OCI-LY3 (cell line): ENCODE data around the gene ZNF467.

ENCODE experiments used
- H2AFZ ChIP-seq: fragments of 200-600, 300-600 bp; shearing (Covaris generic); 2 replicates; pipeline ENCODE4 v1.6.0; 2014; ENCODE audit warnings: antibody characterized with exemption, low read depth, low read length
- H3K27ac ChIP-seq: fragments of 200-600, 300-600 bp; sonication (generic); 2 replicates; pipeline ENCODE4 v1.5.1; 2014; ENCODE audit warnings: mild to moderate bottlenecking, low read length, moderate library complexity, mixed read lengths
- H3K27me3 ChIP-seq: fragments of 200-600, 300-600 bp; sonication (generic); 2 replicates; pipeline ENCODE4 v1.6.1; 2014; ENCODE audit warnings: low read depth, low read length, mixed read lengths
- H3K36me3 ChIP-seq: fragments of 200-600, 300-600 bp; sonication (generic); replicated peaks from 2 replicates; pipeline ENCODE3; 2014; ENCODE audit warnings: low read depth, low read length, mixed read lengths
- H3K4me1 ChIP-seq: fragments of 300-600, 200-600 bp; sonication (generic); 2 replicates; pipeline ENCODE4 v1.6.1; 2014; ENCODE audit warnings: low read length, mixed read lengths
- H3K4me2 ChIP-seq: fragments of 200-600, 300-600 bp; sonication (generic); 2 replicates; pipeline ENCODE4 v1.6.1; 2014; ENCODE audit warnings: low read length, mixed read lengths
- H3K4me3 ChIP-seq: fragments of 300-600, 200-600 bp; sonication (generic); 2 replicates; pipeline ENCODE4 v1.5.1; 2014; ENCODE audit warnings: antibody characterized with exemption, mild to moderate bottlenecking, low read length, moderate library complexity
- H3K79me2 ChIP-seq: fragments of 300-600, 200-600 bp; shearing (Covaris generic); 2 replicates; pipeline ENCODE4 v1.6.1; 2014; ENCODE audit warnings: mild to moderate bottlenecking, low read length, mixed read lengths
- H3K9ac ChIP-seq: fragments of 300-600, 200-600 bp; shearing (Covaris generic); 2 replicates; pipeline ENCODE4 v1.6.0; 2014; ENCODE audit warnings: mild to moderate bottlenecking, low read length, moderate library complexity
- H3K9me3 ChIP-seq: fragments of 200-600, 300-600 bp; shearing (Covaris generic); 2 replicates; pipeline ENCODE4 v1.6.1; 2014; ENCODE audit warnings: low read length, mixed read lengths; ENCODE audit not compliant: insufficient read depth
- H4K20me1 ChIP-seq: fragments of 200-600, 300-600 bp; sonication (generic); 2 replicates; pipeline ENCODE4 v1.6.1; 2016; ENCODE audit warnings: low read length, mixed read lengths; ENCODE audit not compliant: insufficient read depth
- CTCF ChIP-seq: fragments of 200-600, 300-600 bp; sonication (generic); IDR thresholded peaks from 2 replicates; pipeline ENCODE4 v1.5.1; 2014; ENCODE audit warnings: antibody characterized with exemption, low read length, low read depth
- EZH2phosphoT487 ChIP-seq: fragments of 200-600 bp; shearing (Covaris generic); IDR thresholded peaks from 2 replicates; pipeline ENCODE4 v1.6.1; 2018; ENCODE audit warnings: antibody characterized with exemption, mixed run types, low read depth

Gene ZNF467

GRCh38 chr7:149790146-149790548 is 16.8 kb upstream of the ZNF467 start:
- H2AFZ ChIP-seq, result no peak overlapping the region
- no peak overlapping the region for H3K4me3 ChIP-seq
- no peaks in the 10 kb centered on the region for H4K20me1 ChIP-seq
- H3K79me2 ChIP-seq, result no peaks in the 10 kb centered on the region
- H3K4me2 ChIP-seq, result no peak overlapping the region
- no peaks in the 10 kb centered on the region for H3K9me3 ChIP-seq
- TF ChIP-seq CTCF, result no peak
- TF ChIP-seq EZH2phosphoT487, result no peak
- no peak overlapping the region for H3K9ac ChIP-seq
- H3K4me1 ChIP-seq, result no peaks in the 10 kb centered on the region
- H3K36me3 ChIP-seq, result no peaks in the 10 kb centered on the region
- no peak overlapping the region for H3K27ac ChIP-seq
- H3K27me3 ChIP-seq, result peaks cover 5% of the 10 kb centered on the region; the same call in 1 of the 2 replicates

- H3K27ac ChIP-seq, result no peak overlapping the region
- H3K4me3 ChIP-seq, result no peak overlapping the region
- TF ChIP-seq EZH2phosphoT487, result no peak
- no peak for TF ChIP-seq CTCF
- no peaks in the 10 kb centered on the region for H3K4me1 ChIP-seq
- no peak overlapping the region for H3K9ac ChIP-seq
- no peaks in the 10 kb centered on the region for H3K36me3 ChIP-seq
- H3K79me2 ChIP-seq, result no peaks in the 10 kb centered on the region
- H4K20me1 ChIP-seq, result no peaks in the 10 kb centered on the region
- H2AFZ ChIP-seq, result no peak overlapping the region
- no peak overlapping the region for H3K4me2 ChIP-seq
- H3K9me3 ChIP-seq, result no peaks in the 10 kb centered on the region
- peaks cover 5% of the 10 kb centered on the region; the same call in 1 of the 2 replicates for H3K27me3 ChIP-seq
These were observed 15.7 kb upstream of the ZNF467 start for GRCh38 chr7:149789101-149789500.

- Histone ChIP-seq H3K27ac (no peak overlapping the region), H3K9me3 (no peaks in the 10 kb centered on the region), H3K36me3 (no peaks in the 10 kb centered on the region), H3K4me3 (no peak overlapping the region), H3K4me2 (no peak overlapping the region), H3K27me3 (peaks cover 4% of the 10 kb centered on the region; the same call in 1 of the 2 replicates), H4K20me1 (no peaks in the 10 kb centered on the region), H3K79me2 (no peaks in the 10 kb centered on the region), H2AFZ (no peak overlapping the region), H3K4me1 (no peaks in the 10 kb centered on the region), H3K9ac (no peak overlapping the region)
- TF ChIP-seq EZH2phosphoT487, result no peak
These were observed 15.0 kb upstream of the ZNF467 start for GRCh38 chr7:149788300-149788851.

- Histone ChIP-seq H3K9me3 (no peaks in the 10 kb centered on the region), H3K4me3 (no peak overlapping the region), H3K79me2 (no peaks in the 10 kb centered on the region), H4K20me1 (no peaks in the 10 kb centered on the region), H3K36me3 (no peaks in the 10 kb centered on the region), H3K27ac (no peak overlapping the region), H3K4me1 (no peaks in the 10 kb centered on the region), H3K4me2 (no peak overlapping the region), H3K9ac (no peak overlapping the region), H2AFZ (no peak overlapping the region), H3K27me3 (no peaks in the 10 kb centered on the region)
- TF ChIP-seq CTCF (no peak), EZH2phosphoT487 (no peak)
These were observed 14.3 kb upstream of the ZNF467 start for GRCh38 chr7:149787428-149788299.
